DOHH2 (cell line): Measurements from ENCODE around the gene ZNF536.

Experiments
- CTCF ChIP-seq: fragments of 200-600 bp; sonication (generic); IDR thresholded peaks from one replicate; pipeline ENCODE4 v1.5.1; 2014; ENCODE audit warnings: antibody characterized with exemption, mild to moderate bottlenecking, low read depth, low read length; ENCODE audit not compliant: poor library complexity, severe bottlenecking
- EZH2phosphoT487 ChIP-seq: fragments of 200-600 bp; sonication (generic); IDR thresholded peaks from 2 replicates; pipeline ENCODE4 v1.6.1; 2017; ENCODE audit warnings: borderline replicate concordance, mild to moderate bottlenecking, antibody characterized with exemption, low read length, moderate library complexity, mixed read lengths

GRCh38 chr19:30602661-30603350 is 230.6 kb downstream of the ZNF536 start:
- TF ChIP-seq CTCF (no peak), EZH2phosphoT487 (no peak)
